ENCODE measurements around the gene ZNF398.

Gene ZNF398

GRCh38 chr7:149214020-149214720 is 66.9 kb downstream of the ZNF398 start:
- Histone ChIP-seq H3K36me3 (ENCODE audit: low read length) (no peaks in the 10 kb centered on the region), H3K79me2 (ENCODE audit: insufficient read depth, low read length) (no peaks in the 10 kb centered on the region), H4K20me1 (ENCODE audit: low read depth, low read length) (no peaks in the 10 kb centered on the region), H3K27ac (ENCODE audit: low read depth, low read length) (no peak overlapping the region), H3K4me3 (ENCODE audit: insufficient read depth, low read length, poor library complexity, severe bottlenecking) (no peak overlapping the region), H3F3A (ENCODE audit: insufficient read depth) (no peaks in the 10 kb centered on the region), H3K9me2 (replicated peaks; ENCODE audit: insufficient read depth, low read length) (no peaks in the 10 kb centered on the region), H3K27me3 (ENCODE audit: low read length) (no peaks in the 10 kb centered on the region), H3K9me3 (ENCODE audit: insufficient read depth, low read length) (no peaks in the 10 kb centered on the region), H2AFZ (ENCODE audit: low read depth, low read length, severe bottlenecking) (no peak overlapping the region), H3K9ac (ENCODE audit: low read length) (no peak overlapping the region), H3K4me2 (ENCODE audit: low read depth, low read length, poor library complexity, severe bottlenecking) (no peak overlapping the region)
- TF ChIP-seq EZH2phosphoT487 (conservative IDR thresholded peaks at IDR 0.05; ENCODE audit: low read length) (no peak), CTCF (IDR thresholded peaks at IDR 0.05; ENCODE audit: insufficient read depth, low read length, poor library complexity, severe bottlenecking) (no peak)

GRCh38 chr7:149216402-149216801 is 69.1 kb downstream of the ZNF398 start:
- no peaks in the 10 kb centered on the region for H3F3A ChIP-seq (ENCODE audit: insufficient read depth)
- H3K9ac ChIP-seq (ENCODE audit: low read length), result no peak overlapping the region
- no peaks in the 10 kb centered on the region for H3K9me2 ChIP-seq (replicated peaks; ENCODE audit: insufficient read depth, low read length)
- no peak overlapping the region for H3K27ac ChIP-seq (ENCODE audit: low read depth, low read length)
- H3K9me3 ChIP-seq (ENCODE audit: insufficient read depth, low read length), result no peaks in the 10 kb centered on the region
- H2AFZ ChIP-seq (ENCODE audit: low read depth, low read length, severe bottlenecking), result no peak overlapping the region
- TF ChIP-seq EZH2phosphoT487 (conservative IDR thresholded peaks at IDR 0.05; ENCODE audit: low read length), result no peak
- no peak for TF ChIP-seq CTCF (IDR thresholded peaks at IDR 0.05; ENCODE audit: insufficient read depth, low read length, poor library complexity, severe bottlenecking)
- H3K36me3 ChIP-seq (ENCODE audit: low read length), result no peaks in the 10 kb centered on the region
- no peaks in the 10 kb centered on the region for H4K20me1 ChIP-seq (ENCODE audit: low read depth, low read length)
- no peaks in the 10 kb centered on the region for H3K79me2 ChIP-seq (ENCODE audit: insufficient read depth, low read length)
- no peaks in the 10 kb centered on the region for H3K27me3 ChIP-seq (ENCODE audit: low read length)
- H3K4me2 ChIP-seq (ENCODE audit: low read depth, low read length, poor library complexity, severe bottlenecking), result no peak overlapping the region
- H3K4me3 ChIP-seq (ENCODE audit: insufficient read depth, low read length, poor library complexity, severe bottlenecking), result no peak overlapping the region

GRCh38 chr7:149217570-149217969 is 70.3 kb downstream of the ZNF398 start:
- Histone ChIP-seq H3K27ac (ENCODE audit: low read depth, low read length) (no peak overlapping the region), H3K36me3 (ENCODE audit: low read length) (no peaks in the 10 kb centered on the region)

More at GRCh38 chr7:149217570-149217969, 70.3 kb downstream of the ZNF398 start:
- Histone ChIP-seq H4K20me1 (ENCODE audit: low read depth, low read length) (no peaks in the 10 kb centered on the region), H3F3A (ENCODE audit: insufficient read depth) (no peaks in the 10 kb centered on the region), H3K4me2 (ENCODE audit: low read depth, low read length, poor library complexity, severe bottlenecking) (no peak overlapping the region), H3K9me3 (ENCODE audit: insufficient read depth, low read length) (no peaks in the 10 kb centered on the region), H2AFZ (ENCODE audit: low read depth, low read length, severe bottlenecking) (no peak overlapping the region), H3K27me3 (ENCODE audit: low read length) (no peaks in the 10 kb centered on the region), H3K9ac (ENCODE audit: low read length) (no peak overlapping the region), H3K9me2 (replicated peaks; ENCODE audit: insufficient read depth, low read length) (no peaks in the 10 kb centered on the region), H3K4me3 (ENCODE audit: insufficient read depth, low read length, poor library complexity, severe bottlenecking) (no peak overlapping the region), H3K79me2 (ENCODE audit: insufficient read depth, low read length) (no peaks in the 10 kb centered on the region)
- TF ChIP-seq EZH2phosphoT487 (conservative IDR thresholded peaks at IDR 0.05; ENCODE audit: low read length) (no peak), CTCF (IDR thresholded peaks at IDR 0.05; ENCODE audit: insufficient read depth, low read length, poor library complexity, severe bottlenecking) (no peak)

Data from SU-DHL-6 (cell line).